Dedifferentiated amniotic fluid mesenchymal stem cell (primary cell): ENCODE data around the gene TCEAL8.
A peak's percentile ranks its signal among the peaks of the same experiment; 100 is the strongest.

Source experiments
- DNase-seq: peaks from one replicate; pipeline ENCODE4 v3.0.0-alpha.2; 2016; ENCODE audit errors: extremely low spot score

The TCEAL8 gene

DNA sequence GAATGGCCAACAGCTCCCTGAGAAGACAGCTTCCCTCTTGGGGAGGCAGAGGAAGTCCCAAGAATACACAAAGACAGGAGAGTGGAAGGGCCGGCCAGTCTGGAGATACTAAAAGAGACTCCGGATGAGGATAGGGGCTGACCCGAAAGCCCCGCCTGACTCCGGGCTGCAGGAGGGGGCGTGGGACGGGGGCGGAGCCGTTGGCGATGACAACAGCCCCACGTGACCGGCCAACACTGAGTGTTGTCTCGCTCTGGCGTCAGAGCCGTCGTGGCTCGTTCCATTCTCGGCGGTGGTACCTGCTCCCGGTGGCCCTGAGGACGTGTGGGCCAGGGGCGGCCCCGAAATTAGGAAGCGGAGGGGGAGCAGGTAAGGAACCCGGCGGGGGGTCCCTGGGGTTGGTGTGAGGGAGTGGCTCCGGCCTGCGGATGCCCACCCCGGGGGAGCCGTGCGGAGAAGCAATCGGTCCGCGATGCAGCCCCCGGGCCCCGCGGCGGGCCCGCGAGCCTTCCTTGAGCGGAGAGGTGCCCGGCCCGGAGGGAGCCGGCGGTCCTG is 40.0 kb downstream of the TCEAL8 start, which contains the start of gene BEX4:
Gene BEX4 (plus strand): TSS at position 239 of the 555 bp plus-strand sequence. CDS start 1,046 bp downstream, outside the sequence.
- peak; percentile 28 for DNase-seq

DNA sequence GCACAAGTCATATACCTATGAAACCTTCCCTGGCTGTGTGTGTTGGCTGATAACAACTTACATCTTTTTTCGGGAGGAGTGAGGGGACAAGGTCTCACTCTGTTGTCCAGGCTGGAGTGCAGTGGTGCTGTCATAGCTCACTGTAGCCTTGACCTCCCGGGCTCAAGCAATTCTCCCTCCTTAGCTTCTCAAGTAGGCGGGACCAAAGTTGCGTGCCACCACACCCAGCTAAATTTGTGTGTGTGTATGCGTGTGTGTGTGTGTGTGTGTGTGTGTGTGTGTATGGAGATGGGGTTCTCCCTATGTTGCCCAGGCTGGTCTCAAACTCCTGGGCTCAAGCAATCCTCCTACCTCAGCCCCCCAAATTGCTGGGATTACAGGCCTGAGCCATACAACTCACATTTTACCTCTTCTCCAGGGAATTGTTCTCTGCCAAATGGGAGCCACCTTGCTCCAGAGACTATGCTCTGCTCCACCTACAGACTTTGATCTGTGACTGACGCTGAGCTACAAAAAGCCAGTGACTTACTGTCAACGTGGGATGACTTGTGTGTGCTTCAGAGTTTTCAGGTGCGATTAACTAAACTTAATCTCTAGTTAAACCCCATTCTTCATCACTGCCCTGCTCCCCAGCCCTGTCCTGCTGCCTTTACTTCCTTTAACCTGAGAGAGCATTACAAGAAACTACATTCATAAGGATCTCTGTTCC is 42.1 kb downstream of the TCEAL8 start:
- no peak for DNase-seq

DNA sequence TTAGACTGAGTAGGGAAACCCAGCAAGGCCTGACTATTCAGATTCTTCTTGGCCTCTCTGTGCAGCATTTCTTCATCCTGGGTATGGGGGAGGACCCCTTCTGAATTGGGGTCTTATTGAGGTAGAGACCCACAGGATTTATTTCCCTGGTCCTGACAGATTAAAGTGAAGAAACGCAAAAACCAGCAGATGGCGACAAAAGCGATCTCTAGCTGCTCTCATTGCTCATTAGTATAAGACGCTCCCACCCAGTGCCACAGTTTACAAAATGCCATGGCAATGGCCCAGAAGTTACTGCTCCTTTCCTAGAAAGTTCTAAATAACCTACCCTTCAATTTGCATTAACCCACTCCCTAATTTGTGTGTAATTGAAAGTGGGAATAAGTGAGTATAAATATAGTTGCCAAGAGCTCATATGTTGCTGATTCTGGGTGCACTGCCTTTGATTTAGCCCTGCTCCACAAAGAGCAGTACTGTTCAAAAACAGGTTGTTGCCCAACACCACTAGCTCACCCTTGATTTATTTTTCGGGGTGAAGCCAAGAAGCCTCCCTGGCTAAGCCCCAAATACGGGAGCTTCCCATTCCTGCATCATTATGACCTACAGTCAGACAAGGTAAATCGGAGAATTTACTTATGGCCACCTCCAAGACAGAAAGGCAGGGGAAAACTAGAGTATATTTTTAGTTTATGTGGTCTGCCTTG is 43.8 kb downstream of the TCEAL8 start:
- peak; percentile 28 for DNase-seq

DNA sequence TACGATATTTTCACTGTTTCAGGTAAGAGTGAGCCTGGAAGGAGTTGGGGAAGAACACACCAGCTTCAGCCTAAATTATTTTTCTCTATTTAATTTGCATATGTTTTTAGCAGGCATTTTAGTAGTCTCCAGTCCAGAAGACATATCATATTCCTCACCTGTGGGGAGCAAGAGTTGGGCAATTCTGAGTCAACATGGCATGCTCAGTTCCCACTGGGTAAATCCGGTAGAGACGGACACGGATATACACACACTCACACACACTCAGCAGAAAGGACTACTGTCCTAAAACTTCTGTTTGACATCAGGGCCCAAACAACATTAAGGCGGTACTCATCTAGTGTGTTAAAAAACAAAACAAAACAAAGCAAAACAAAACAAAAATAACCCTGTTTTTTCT is 44.9 kb downstream of the TCEAL8 start:
- DNase-seq: no peak
